ENCODE data around the gene UMODL1. TPM values are rescaled to one million over a fixed set of nuclear protein-coding genes. Genes with fewer than 3 reads are reported as not detected.

The UMODL1 gene
- total and polyA plus RNA-seq, 10 of the 15 experiments (the other 5 are each of a cell fraction or from before 2014, with no cell fraction given): 0.01 to 0.11 (median 0.03) TPM; not detected in 5

DNA sequence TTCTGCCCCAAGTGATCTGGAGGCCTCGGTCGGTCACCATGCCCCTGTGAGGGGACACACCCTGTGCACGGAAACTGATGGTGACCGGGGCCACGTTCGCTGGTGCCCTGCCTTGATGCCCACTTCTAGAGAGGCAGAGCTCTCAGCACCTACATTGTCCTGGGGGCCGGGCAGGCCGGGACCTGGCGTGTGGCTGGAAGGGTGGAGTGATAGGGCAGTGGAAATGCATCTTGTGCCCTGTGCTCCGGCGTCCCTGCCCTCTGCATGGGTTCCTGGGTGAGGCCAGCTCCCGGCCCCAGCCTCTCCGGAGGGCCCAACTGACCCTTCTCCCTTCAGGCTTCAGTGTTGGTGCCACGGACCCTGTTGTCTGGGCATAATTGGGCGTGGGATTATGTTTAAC, 11.0 kb upstream of the UMODL1 start:
- BruUV-seq (replicated peaks): no TSS peak
- FAIRE-seq: no peak
- ChIA-PET SMC1A (ENCODE audit: uncharacterized antibody, unreplicated experiment) (interaction anchor here (1.1 kb wide), 1 partner anchor 57 kb away, joined by 3 read pairs; no protein-coding TSS in a partner anchor), POLR2A (no interaction called here), CTCF (no interaction called here), RAD21 (ENCODE audit: unreplicated experiment) (no interaction called here)
- Histone ChIP-seq H3K4me2 (ENCODE audit: control insufficient read depth, insufficient read depth) (no peak overlapping the region), H3K9ac (ENCODE audit: control insufficient read depth, insufficient read depth, low read length) (no peak overlapping the region), H3K79me2 (ENCODE audit: control insufficient read depth, insufficient read depth, low read length) (no peaks in the 10 kb centered on the region), H3K36me3 (ENCODE audit: control insufficient read depth in 2 of 2, insufficient read depth in 2 of 2, low read length in 1 of 2) (no peaks in the 10 kb centered on the region), H3K9me3 (replicated peaks; ENCODE audit: control insufficient read depth, insufficient read depth, low read length) (no peaks in the 10 kb centered on the region), H3K27ac (ENCODE audit: control insufficient read depth, insufficient read depth) (no peak overlapping the region), H3K4me1 (ENCODE audit: control insufficient read depth, insufficient read depth, low read length) (peaks cover 43% of the 10 kb centered on the region), H4K20me1 (ENCODE audit: control insufficient read depth, insufficient read depth) (no peaks in the 10 kb centered on the region), H2AFZ (ENCODE audit: control insufficient read depth, low read depth, low read length) (no peak overlapping the region), H3K27me3 (replicated peaks in 1 of 2; ENCODE audit: control insufficient read depth in 2 of 2, insufficient read depth in 2 of 2, low read length in 1 of 2) (no peaks in the 10 kb centered on the region), H3K4me3 (no peak overlapping the region)
- DNase-seq (ENCODE audit: low read depth, low spot score): no peak
- WGBS (ENCODE audit: insufficient coverage, insufficient replicate concordance, low lambda C conversion rate, missing lambda C conversion rate): 90% methylated on average over 15 of the region's 15 CpGs
- no peak for ATAC-seq
- TF ChIP-seq, protein P1, sequence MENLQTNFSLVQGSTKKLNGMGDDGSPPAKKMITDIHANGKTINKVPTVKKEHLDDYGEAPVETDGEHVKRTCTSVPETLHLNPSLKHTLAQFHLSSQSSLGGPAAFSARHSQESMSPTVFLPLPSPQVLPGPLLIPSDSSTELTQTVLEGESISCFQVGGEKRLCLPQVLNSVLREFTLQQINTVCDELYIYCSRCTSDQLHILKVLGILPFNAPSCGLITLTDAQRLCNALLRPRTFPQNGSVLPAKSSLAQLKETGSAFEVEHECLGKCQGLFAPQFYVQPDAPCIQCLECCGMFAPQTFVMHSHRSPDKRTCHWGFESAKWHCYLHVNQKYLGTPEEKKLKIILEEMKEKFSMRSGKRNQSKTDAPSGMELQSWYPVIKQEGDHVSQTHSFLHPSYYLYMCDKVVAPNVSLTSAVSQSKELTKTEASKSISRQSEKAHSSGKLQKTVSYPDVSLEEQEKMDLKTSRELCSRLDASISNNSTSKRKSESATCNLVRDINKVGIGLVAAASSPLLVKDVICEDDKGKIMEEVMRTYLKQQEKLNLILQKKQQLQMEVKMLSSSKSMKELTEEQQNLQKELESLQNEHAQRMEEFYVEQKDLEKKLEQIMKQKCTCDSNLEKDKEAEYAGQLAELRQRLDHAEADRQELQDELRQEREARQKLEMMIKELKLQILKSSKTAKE (IDR thresholded peaks at IDR 0.05; ENCODE audit: low read depth, poor library complexity, severe bottlenecking): no peak
- no peak for TF ChIP-seq MEF2B (IDR thresholded peaks at IDR 0.05; ENCODE audit: partially characterized antibody, poor library complexity, severe bottlenecking)
- TF ChIP-seq, protein P2, sequence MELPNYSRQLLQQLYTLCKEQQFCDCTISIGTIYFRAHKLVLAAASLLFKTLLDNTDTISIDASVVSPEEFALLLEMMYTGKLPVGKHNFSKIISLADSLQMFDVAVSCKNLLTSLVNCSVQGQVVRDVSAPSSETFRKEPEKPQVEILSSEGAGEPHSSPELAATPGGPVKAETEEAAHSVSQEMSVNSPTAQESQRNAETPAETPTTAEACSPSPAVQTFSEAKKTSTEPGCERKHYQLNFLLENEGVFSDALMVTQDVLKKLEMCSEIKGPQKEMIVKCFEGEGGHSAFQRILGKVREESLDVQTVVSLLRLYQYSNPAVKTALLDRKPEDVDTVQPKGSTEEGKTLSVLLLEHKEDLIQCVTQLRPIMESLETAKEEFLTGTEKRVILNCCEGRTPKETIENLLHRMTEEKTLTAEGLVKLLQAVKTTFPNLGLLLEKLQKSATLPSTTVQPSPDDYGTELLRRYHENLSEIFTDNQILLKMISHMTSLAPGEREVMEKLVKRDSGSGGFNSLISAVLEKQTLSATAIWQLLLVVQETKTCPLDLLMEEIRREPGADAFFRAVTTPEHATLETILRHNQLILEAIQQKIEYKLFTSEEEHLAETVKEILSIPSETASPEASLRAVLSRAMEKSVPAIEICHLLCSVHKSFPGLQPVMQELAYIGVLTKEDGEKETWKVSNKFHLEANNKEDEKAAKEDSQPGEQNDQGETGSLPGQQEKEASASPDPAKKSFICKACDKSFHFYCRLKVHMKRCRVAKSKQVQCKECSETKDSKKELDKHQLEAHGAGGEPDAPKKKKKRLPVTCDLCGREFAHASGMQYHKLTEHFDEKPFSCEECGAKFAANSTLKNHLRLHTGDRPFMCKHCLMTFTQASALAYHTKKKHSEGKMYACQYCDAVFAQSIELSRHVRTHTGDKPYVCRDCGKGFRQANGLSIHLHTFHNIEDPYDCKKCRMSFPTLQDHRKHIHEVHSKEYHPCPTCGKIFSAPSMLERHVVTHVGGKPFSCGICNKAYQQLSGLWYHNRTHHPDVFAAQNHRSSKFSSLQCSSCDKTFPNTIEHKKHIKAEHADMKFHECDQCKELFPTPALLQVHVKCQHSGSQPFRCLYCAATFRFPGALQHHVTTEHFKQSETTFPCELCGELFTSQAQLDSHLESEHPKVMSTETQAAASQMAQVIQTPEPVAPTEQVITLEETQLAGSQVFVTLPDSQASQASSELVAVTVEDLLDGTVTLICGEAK (IDR thresholded peaks at IDR 0.05; ENCODE audit: borderline replicate concordance): no peak
- in situ Hi-C loops (cut with MboI) (no loop called here), intact Hi-C loops (cut with micrococcal nuclease; ENCODE audit: unreplicated experiment) (loop anchor here (5.0 kb wide), 3 partner anchors 48 to 133 kb away; partner anchors contain the start of genes C2CD2 and ZBTB21)

Measured in GM12878 (cell line).